BLaER1 treated with 17β-estradiol and CSF1 and Interleukin-3, amounts not matched to agents 10 nM and 100 nM (cell line): ENCODE data around the gene PRDM16.

Experiments used
- H3K27ac ChIP-seq, 11 experiments: shearing (Covaris generic); formaldehyde crosslinking; 2 replicates each; pipeline ENCODE4 v1.8.1; 2022
- H3K27me3 ChIP-seq, 11 experiments: shearing (Covaris generic); formaldehyde crosslinking; 2 replicates each; pipeline ENCODE4 v1.8.1; 2022
- H3K36me3 ChIP-seq, 11 experiments: shearing (Covaris generic); formaldehyde crosslinking; 2 replicates each; pipeline ENCODE4 v1.8.1; 2022
- H3K4me1 ChIP-seq, 10 experiments: shearing (Covaris generic); formaldehyde crosslinking; 2 replicates each; pipeline ENCODE4 v1.8.1; 2022
- H3K4me2 ChIP-seq, 11 experiments: shearing (Covaris generic); formaldehyde crosslinking; 2 replicates each; pipeline ENCODE4 v1.8.1; 2022
- H3K4me3 ChIP-seq, 10 experiments: shearing (Covaris generic); formaldehyde crosslinking; 2 replicates each; pipeline ENCODE4 v1.8.1; 2022
- H3K9ac ChIP-seq, 11 experiments: shearing (Covaris generic); formaldehyde crosslinking; 2 replicates each; pipeline ENCODE4 v1.8.1; 2022
- H3K9me3 ChIP-seq, 11 experiments: shearing (Covaris generic); formaldehyde crosslinking; replicated peaks in 1 of 11; 2 replicates each; pipeline ENCODE4 v1.8.1; 2022
- H4K20me1 ChIP-seq, 11 experiments: shearing (Covaris generic); formaldehyde crosslinking; 2 replicates each; pipeline ENCODE4 v1.8.1; 2022
- Cebpa-rat ChIP-seq, 11 experiments: shearing (Covaris generic); IDR thresholded peaks; 2 replicates each; pipeline ENCODE4 v1.8.1; 2022

The PRDM16 gene

GRCh38 chr1:3410142-3410925 is 341.3 kb downstream of the PRDM16 start:
- peaks cover 0 to 57% (median 11%) of the 10 kb centered on the region in 11 experiments; a peak in 13 of 22 replicates for H4K20me1 ChIP-seq
- H3K9ac ChIP-seq = no peak overlapping the region
- peaks cover under 1 to 29% (median 10%) of the 10 kb centered on the region in 11 experiments; a peak in 18 of 22 replicates for H3K27me3 ChIP-seq
- no peak overlapping the region for H3K4me3 ChIP-seq
- H3K27ac ChIP-seq = no peak overlapping the region
- H3K36me3 ChIP-seq = no peaks in the 10 kb centered on the region
- H3K4me1 ChIP-seq = peaks cover 0 to 17% (median 11%) of the 10 kb centered on the region in 10 experiments; a peak in 13 of 20 replicates
- TF ChIP-seq Cebpa-rat (IDR thresholded peaks at IDR 0.05) = no peak
- no peaks in the 10 kb centered on the region for H3K9me3 ChIP-seq
- no peak overlapping the region for H3K4me2 ChIP-seq

DNA sequence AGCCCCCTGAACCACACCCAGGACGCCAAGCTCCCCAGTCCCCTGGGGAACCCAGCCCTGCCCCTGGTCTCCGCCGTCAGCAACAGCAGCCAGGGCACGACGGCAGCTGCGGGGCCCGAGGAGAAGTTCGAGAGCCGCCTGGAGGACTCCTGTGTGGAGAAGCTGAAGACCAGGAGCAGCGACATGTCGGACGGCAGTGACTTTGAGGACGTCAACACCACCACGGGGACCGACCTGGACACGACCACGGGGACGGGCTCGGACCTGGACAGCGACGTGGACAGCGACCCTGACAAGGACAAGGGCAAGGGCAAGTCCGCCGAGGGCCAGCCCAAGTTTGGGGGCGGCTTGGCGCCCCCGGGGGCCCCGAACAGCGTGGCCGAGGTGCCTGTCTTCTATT is 342.8 kb downstream of the PRDM16 start:
- TF ChIP-seq Cebpa-rat (IDR thresholded peaks at IDR 0.05) = no peak
- no peak overlapping the region for H3K27ac ChIP-seq
- H4K20me1 ChIP-seq = peaks cover 0 to 45% (median 0%) of the 10 kb centered on the region in 11 experiments; a peak in 10 of 22 replicates
- H3K27me3 ChIP-seq = peaks cover 0 to 23% (median 0%) of the 10 kb centered on the region in 11 experiments; a peak in 4 of 22 replicates
- peaks cover 6 to 8% (median 7%) of the 10 kb centered on the region in 11 experiments for H3K9me3 ChIP-seq
- H3K4me1 ChIP-seq = peaks cover 0 to 9% (median 0%) of the 10 kb centered on the region in 10 experiments; a peak in 7 of 20 replicates
- H3K4me2 ChIP-seq = no peak overlapping the region
- no peaks in the 10 kb centered on the region for H3K36me3 ChIP-seq
- no peak overlapping the region for H3K4me3 ChIP-seq
- no peak overlapping the region for H3K9ac ChIP-seq

DNA sequence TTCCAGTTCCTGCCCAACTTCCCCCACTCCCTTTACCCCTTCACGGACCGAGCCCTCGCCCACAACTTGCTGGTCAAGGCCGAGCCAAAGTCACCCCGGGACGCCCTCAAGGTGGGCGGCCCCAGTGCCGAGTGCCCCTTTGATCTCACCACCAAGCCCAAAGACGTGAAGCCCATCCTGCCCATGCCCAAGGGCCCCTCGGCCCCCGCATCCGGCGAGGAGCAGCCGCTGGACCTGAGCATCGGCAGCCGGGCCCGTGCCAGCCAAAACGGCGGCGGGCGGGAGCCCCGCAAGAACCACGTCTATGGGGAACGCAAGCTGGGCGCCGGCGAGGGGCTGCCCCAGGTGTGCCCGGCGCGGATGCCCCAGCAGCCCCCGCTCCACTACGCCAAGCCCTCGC is 343.4 kb downstream of the PRDM16 start:
- H3K27ac ChIP-seq = no peak overlapping the region
- no peak overlapping the region for H3K4me3 ChIP-seq
- peaks cover 0 to 9% (median 0%) of the 10 kb centered on the region in 10 experiments; a peak in 2 of 20 replicates for H3K4me1 ChIP-seq
- H3K4me2 ChIP-seq = no peak overlapping the region
- H3K27me3 ChIP-seq = peaks cover 0 to 23% (median 0%) of the 10 kb centered on the region in 11 experiments; a peak in 4 of 22 replicates
- H4K20me1 ChIP-seq = peaks cover 0 to 39% (median 0%) of the 10 kb centered on the region in 11 experiments; a peak in 10 of 22 replicates
- no peaks in the 10 kb centered on the region for H3K36me3 ChIP-seq
- peaks cover 12 to 14% (median 13%) of the 10 kb centered on the region in 11 experiments for H3K9me3 ChIP-seq
- TF ChIP-seq Cebpa-rat (IDR thresholded peaks at IDR 0.05) = no peak
- no peak overlapping the region for H3K9ac ChIP-seq

- Histone ChIP-seq H3K9ac (no peak overlapping the region), H4K20me1 (peaks cover 0 to 48% (median 0%) of the 10 kb centered on the region in 11 experiments; a peak in 9 of 22 replicates), H3K4me1 (peaks cover 0 to 9% (median 0%) of the 10 kb centered on the region in 10 experiments; a peak in 2 of 20 replicates), H3K9me3 (peaks cover 12 to 17% (median 15%) of the 10 kb centered on the region in 11 experiments), H3K27ac (no peak overlapping the region), H3K27me3 (peaks cover 4 to 41% (median 10%) of the 10 kb centered on the region in 11 experiments; a peak in 19 of 22 replicates), H3K36me3 (no peaks in the 10 kb centered on the region), H3K4me3 (no peak overlapping the region), H3K4me2 (no peak overlapping the region)
- TF ChIP-seq Cebpa-rat (IDR thresholded peaks at IDR 0.05) = no peak
These were observed 345.1 kb downstream of the PRDM16 start for GRCh38 chr1:3413975-3414710.

- no peak overlapping the region for H3K27ac ChIP-seq
- H3K36me3 ChIP-seq = no peaks in the 10 kb centered on the region
- H3K4me3 ChIP-seq = no peak overlapping the region
- H4K20me1 ChIP-seq = peaks cover 0 to 49% (median 0%) of the 10 kb centered on the region in 11 experiments; a peak in 9 of 22 replicates
- H3K4me1 ChIP-seq = peaks cover 0 to 9% (median 0%) of the 10 kb centered on the region in 10 experiments; a peak in 2 of 20 replicates
- H3K9me3 ChIP-seq = peaks cover 12 to 17% (median 15%) of the 10 kb centered on the region in 11 experiments
- peak overlapping the region in 1 of 11 experiments; percentile 7; a peak in 1 of 22 replicates for H3K4me2 ChIP-seq
- no peak for TF ChIP-seq Cebpa-rat (IDR thresholded peaks at IDR 0.05)
- no peak overlapping the region for H3K9ac ChIP-seq
- H3K27me3 ChIP-seq = peaks cover 11 to 54% (median 23%) of the 10 kb centered on the region in 11 experiments
These were observed 346.5 kb downstream of the PRDM16 start for GRCh38 chr1:3415260-3416090.

DNA sequence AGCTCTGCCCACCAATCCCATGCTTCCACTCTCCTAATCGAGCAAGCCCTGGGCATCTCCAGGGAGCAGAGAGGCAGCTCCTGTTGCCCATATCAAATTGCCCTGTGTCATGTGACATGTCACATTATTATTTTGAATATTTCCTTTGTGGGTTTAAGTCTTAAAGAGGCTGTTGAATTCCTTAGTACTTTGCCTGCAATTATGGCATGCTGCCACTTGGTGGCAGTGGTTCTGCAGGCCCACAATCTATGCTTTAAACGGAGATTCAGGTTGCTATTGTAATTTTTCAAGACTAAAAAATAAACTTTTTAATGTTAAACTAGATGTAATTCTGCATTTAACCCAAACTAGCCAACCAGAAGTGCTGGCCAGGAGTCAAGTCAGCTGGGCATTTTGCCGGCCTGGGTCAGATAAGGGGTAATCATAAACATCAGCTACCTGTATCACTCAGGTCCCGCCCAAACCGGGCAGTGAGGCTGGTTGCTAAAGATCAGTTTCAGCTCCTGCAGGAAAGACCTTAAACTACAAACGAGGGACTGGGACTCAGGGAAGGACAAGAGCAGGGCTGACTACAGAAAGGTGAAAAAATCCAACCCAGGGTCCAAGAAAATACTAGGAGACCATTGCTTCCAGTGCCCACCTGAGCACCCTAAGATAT is 348.2 kb downstream of the PRDM16 start:
- H3K4me1 ChIP-seq = peaks cover 0 to 9% (median 0%) of the 10 kb centered on the region in 10 experiments; a peak in 4 of 20 replicates
- no peak for TF ChIP-seq Cebpa-rat (IDR thresholded peaks at IDR 0.05)

DNA sequence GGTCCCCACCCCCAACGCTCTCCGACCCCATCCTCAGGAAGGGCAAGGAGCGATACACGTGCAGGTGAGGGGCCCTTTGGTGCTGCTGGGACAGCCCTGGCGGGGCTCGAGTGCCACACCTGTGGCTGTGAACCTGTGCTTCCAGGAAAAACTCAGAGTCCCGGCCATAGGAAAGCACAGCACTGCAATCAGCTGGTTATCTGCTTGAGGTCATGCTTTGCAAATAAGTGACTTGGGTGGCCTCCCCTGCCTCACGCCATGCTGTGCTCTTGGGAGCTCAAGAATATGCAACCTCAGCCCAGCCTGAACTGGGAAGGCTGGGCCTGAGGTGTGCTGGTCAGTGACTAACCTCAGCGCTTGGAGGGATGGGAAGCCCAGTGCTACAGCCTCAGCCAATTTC is 348.9 kb downstream of the PRDM16 start:
- peaks cover 34 to 64% (median 45%) of the 10 kb centered on the region in 11 experiments for H3K27me3 ChIP-seq
- no peak for TF ChIP-seq Cebpa-rat (IDR thresholded peaks at IDR 0.05)

More for the DNA sequence above, 348.2 kb downstream of the PRDM16 start:
- Histone ChIP-seq H3K27me3 (peaks cover 27 to 57% (median 39%) of the 10 kb centered on the region in 11 experiments), H3K4me2 (no peak overlapping the region), H4K20me1 (peaks cover 0 to 45% (median 2%) of the 10 kb centered on the region in 11 experiments; a peak in 10 of 22 replicates), H3K27ac (no peak overlapping the region), H3K9me3 (peaks cover 12 to 17% (median 15%) of the 10 kb centered on the region in 11 experiments), H3K4me3 (no peak overlapping the region), H3K9ac (no peak overlapping the region), H3K36me3 (no peaks in the 10 kb centered on the region)

More for the DNA sequence above, 348.9 kb downstream of the PRDM16 start:
- Histone ChIP-seq H4K20me1 (peaks cover 0 to 48% (median 7%) of the 10 kb centered on the region in 11 experiments; a peak in 9 of 22 replicates), H3K4me1 (peaks cover under 1 to 13% (median 2%) of the 10 kb centered on the region in 10 experiments; a peak in 15 of 20 replicates), H3K4me2 (no peak overlapping the region), H3K9ac (no peak overlapping the region), H3K36me3 (no peaks in the 10 kb centered on the region), H3K9me3 (peaks cover 12 to 17% (median 15%) of the 10 kb centered on the region in 11 experiments), H3K4me3 (no peak overlapping the region), H3K27ac (no peak overlapping the region)
